Testis (tissue), 2 donors: ENCODE data around the gene DOCK9.

Experiments used
- CTCF ChIP-seq, 3 experiments: fragments of 450-650 bp in 2 of 3; fragments of 200-600 bp in 1 of 3; sonication (generic) in 1 of 3; IDR thresholded peaks; one replicate each; pipeline ENCODE4 v1.5.1; 2016 to 2019; ENCODE audit warnings: antibody characterized with exemption in 3 of 3, mild to moderate bottlenecking in 2 of 3, moderate library complexity in 1 of 3
- POLR2A ChIP-seq: fragments of 450-650 bp; IDR thresholded peaks from one replicate; pipeline ENCODE4 v1.6.1; 2017; ENCODE audit warnings: antibody characterized with exemption, mild to moderate bottlenecking, moderate library complexity

- no peak for TF ChIP-seq CTCF (IDR thresholded peaks at IDR 0.05)
- TF ChIP-seq POLR2A, result no peak
These were observed 20.1 kb upstream of the DOCK9 start for GRCh38 chr13:98997738-98998641.
